HG03354 (cell line): ENCODE measurements around the gene HTR3D.
"Not testable (repeated sequence)": the region's sequence is repeated elsewhere in the genome, so short reads cannot be mapped to it uniquely, and the experiment has no call there.

Experiments used
- ATAC-seq: cut with Tn5 transposase; IDR thresholded peaks from one replicate; pipeline ENCODE4 v1.9.1; 2021; ENCODE audit warnings: mild to moderate bottlenecking; ENCODE audit not compliant: unreplicated experiment, poor library complexity, severe bottlenecking

Gene HTR3D

GRCh38 chr3:184031187-184031792, at the start of gene HTR3D:
Gene HTR3D (plus strand): TSS chr3:184031742. CDS start chr3:184031742, 0 bp downstream.
- no peak for ATAC-seq

- ATAC-seq = no peak
Observed at GRCh38 chr3:183981990-183982644, 49.4 kb upstream of the HTR3D start.

GRCh38 chr3:183984127-183984740, 47.3 kb upstream of the HTR3D start:
- no peak for ATAC-seq

GRCh38 chr3:183984749-183985729, 46.5 kb upstream of the HTR3D start:
- no peak for ATAC-seq

GRCh38 chr3:183987000-183987600, 44.4 kb upstream of the HTR3D start:
- ATAC-seq = no peak

GRCh38 chr3:183988216-183988790, 43.2 kb upstream of the HTR3D start:
- no peak for ATAC-seq

GRCh38 chr3:183991403-183991802, 40.1 kb upstream of the HTR3D start:
- no peak for ATAC-seq

- ATAC-seq = no peak
Observed at GRCh38 chr3:184001761-184002160, 29.8 kb upstream of the HTR3D start.

GRCh38 chr3:184002469-184002868, 29.1 kb upstream of the HTR3D start:
- no peak for ATAC-seq

GRCh38 chr3:184003187-184003967, 28.2 kb upstream of the HTR3D start:
- ATAC-seq = no peak

GRCh38 chr3:184004476-184004875, 27.1 kb upstream of the HTR3D start:
- no peak for ATAC-seq

GRCh38 chr3:184005941-184006507, 25.5 kb upstream of the HTR3D start:
- peak; percentile 92 for ATAC-seq

GRCh38 chr3:184007143-184007813, 24.3 kb upstream of the HTR3D start:
- ATAC-seq = not testable (repeated sequence)

GRCh38 chr3:184008161-184008560, 23.4 kb upstream of the HTR3D start:
- no peak for ATAC-seq

GRCh38 chr3:184011230-184011876, 20.2 kb upstream of the HTR3D start:
- ATAC-seq = no peak

GRCh38 chr3:184011937-184012889, 19.3 kb upstream of the HTR3D start:
- no peak for ATAC-seq
